Vagina (tissue), 2 donors: ENCODE measurements around the gene SMIM45.

ENCODE experiments used
- POLR2A ChIP-seq, 2 donors: fragments of 450-650 bp; IDR thresholded peaks; one replicate each; pipeline ENCODE4 v1.6.1; 2017; ENCODE audit warnings: antibody characterized with exemption in 2 of 2, mild to moderate bottlenecking in 2 of 2, moderate library complexity in 2 of 2
- POLR2AphosphoS5 ChIP-seq, 2 donors: sonication (generic); formaldehyde crosslinking; IDR thresholded peaks; one replicate each; pipeline ENCODE4 v1.9.0; 2017; ENCODE audit warnings: antibody characterized with exemption in 2 of 2, mild to moderate bottlenecking in 2 of 2, low read depth in 1 of 2; ENCODE audit not compliant: insufficient read depth in 1 of 2

- no peak for TF ChIP-seq POLR2A (IDR thresholded peaks at IDR 0.05)
- TF ChIP-seq POLR2AphosphoS5 (IDR thresholded peaks at IDR 0.05; ENCODE audit: insufficient read depth in 1 of 2, low read depth in 1 of 2): no peak
Measured at GRCh38 chr22:41915786-41916493, 36.0 kb upstream of the SMIM45 start.
